Astrocyte of the cerebellum (primary cell): ENCODE results near the gene EVC.
"Not testable (repeated sequence)": the region's sequence is repeated elsewhere in the genome, so short reads cannot be mapped to it uniquely, and the experiment has no call there.

Source experiments
- DNase-seq: peaks from one replicate; pipeline ENCODE4 v3.0.0-alpha.2; 2011; ENCODE audit warnings: low read depth
- H3K4me3 ChIP-seq: 2 replicates; pipeline ENCODE4 v1.5.1; 2011; ENCODE audit warnings: mild to moderate bottlenecking, low read depth, low read length, moderate library complexity
- CTCF ChIP-seq: IDR thresholded peaks from 2 replicates; pipeline ENCODE4 v1.5.1; 2012; ENCODE audit warnings: low read length, low read depth, moderate library complexity, mild to moderate bottlenecking; ENCODE audit errors: missing control alignments
- in situ Hi-C: cut with HindIII; loops from 2 replicates; pipeline ENCODE4 v1.10.0; 2017; ENCODE audit warnings: low sequenced_read_pairs

The EVC gene

GRCh38 chr4:5825321-5826041 lies 114.5 kb downstream of the EVC start:
- DNase-seq: no peak
- in situ Hi-C loops: no loop called here
- no peak overlapping the region for H3K4me3 ChIP-seq
- no peak for TF ChIP-seq CTCF

- in situ Hi-C loops: no loop called here
- no peak for DNase-seq
- H3K4me3 ChIP-seq: no peak overlapping the region
- TF ChIP-seq CTCF: no peak
These were observed 115.6 kb downstream of the EVC start for GRCh38 chr4:5826437-5827107.

GRCh38 chr4:5827108-5828004 lies 116.4 kb downstream of the EVC start:
- TF ChIP-seq CTCF: no peak
- no peak for DNase-seq
- no peak overlapping the region for H3K4me3 ChIP-seq
- in situ Hi-C loops: no loop called here

- DNase-seq: no peak
- in situ Hi-C loops: no loop called here
- no peak overlapping the region for H3K4me3 ChIP-seq
- no peak for TF ChIP-seq CTCF
These were observed 117.0 kb downstream of the EVC start for GRCh38 chr4:5828005-5828391.

GRCh38 chr4:5836943-5837342 lies 125.9 kb downstream of the EVC start:
- no peak overlapping the region for H3K4me3 ChIP-seq
- no peak for TF ChIP-seq CTCF
- DNase-seq: no peak
- in situ Hi-C loops: no loop called here

GRCh38 chr4:5837483-5837882 lies 126.5 kb downstream of the EVC start:
- in situ Hi-C loops, DNase-seq, H3K4me3 ChIP-seq: not testable (repeated sequence)
